ENCODE results near the gene FCHSD2. TPM values are rescaled to one million over a fixed set of nuclear protein-coding genes. Genes with fewer than 3 reads are reported as not detected.
A peak's percentile ranks its signal among the peaks of the same experiment; 100 is the strongest.
"Not testable (repeated sequence)": the region's sequence is repeated elsewhere in the genome, so short reads cannot be mapped to it uniquely, and the experiment has no call there.

Gene FCHSD2
- total and polyA plus RNA-seq, 2 donors (not counting 1 experiment from before 2014, with no cell fraction given), result 113 to 189 TPM

GRCh38 chr11:73123892-73124291 lies 18.2 kb downstream of the FCHSD2 start:
- CTCF ChIA-PET, result interaction anchor here (0.7 to 3.8 kb wide), 4 partner anchors 11 to 102 kb away, joined by 3 to 16 read pairs (median 3); no protein-coding TSS in a partner anchor
- H2AFZ ChIP-seq (ENCODE audit: insufficient read depth, low read depth, low read length, poor library complexity, severe bottlenecking); H3K9ac ChIP-seq (ENCODE audit: low read length); H3K27me3 ChIP-seq (replicated peaks in 1 of 4; ENCODE audit: control extremely low read depth in 1 of 4, control insufficient read depth in 3 of 4, insufficient read depth in 4 of 4, low read length in 3 of 4); H3K4me2 ChIP-seq (replicated peaks; ENCODE audit: low read depth, low read length, poor library complexity, severe bottlenecking); H3K9me3 Mint-ChIP-seq (ENCODE audit: insufficient read depth); DNase-seq; POLR2A ChIA-PET; H3K4me3 Mint-ChIP-seq; H3K4me3 ChIP-seq (ENCODE audit: control extremely low read depth in 1 of 5, extremely low read depth in 1 of 5, insufficient read depth in 1 of 5, low read depth in 2 of 5, low read length in 4 of 5); ATAC-seq (ENCODE audit: low read depth); H3K27ac Mint-ChIP-seq; H3K27me3 Mint-ChIP-seq: not testable (repeated sequence)
- Histone ChIP-seq H3K4me1 (ENCODE audit: control insufficient read depth in 2 of 2, insufficient read depth in 2 of 2, low read length in 2 of 2) (peaks cover 30 to 45% of the 10 kb centered on the region in 2 donors), H3K9me3 (ENCODE audit: control extremely low read depth in 1 of 3, control insufficient read depth in 2 of 3, insufficient read depth in 1 of 3, low read length in 2 of 3) (peaks cover 1 to 10% (median 10%) of the 10 kb centered on the region in 3 donors), H3K79me2 (ENCODE audit: control insufficient read depth, insufficient read depth, low read length) (peaks cover 97% of the 10 kb centered on the region), H4K20me1 (ENCODE audit: control insufficient read depth, insufficient read depth, low read length, poor library complexity, severe bottlenecking) (peaks cover 60% of the 10 kb centered on the region), H3K27ac (ENCODE audit: low read length in 2 of 2) (peak overlapping the region in 1 of 2 donors; percentile 60), H3K36me3 (replicated peaks in 1 of 2; ENCODE audit: control extremely low read depth in 1 of 2, control insufficient read depth in 1 of 2, extremely low read depth in 1 of 2, insufficient read depth in 2 of 2, low read length in 1 of 2) (peaks cover 9 to 68% of the 10 kb centered on the region in 2 experiments)
- no CpG with 5 or more reads among the region's 4 CpGs for WGBS (ENCODE audit: insufficient coverage)
- peaks cover 50% of the 10 kb centered on the region for H3K4me1 Mint-ChIP-seq
- intact Hi-C loops (cut with micrococcal nuclease), result loop anchor here (5.0 to 10.0 kb wide), 2 partner anchors 37 to 51 kb away; no protein-coding TSS in a partner anchor

GRCh38 chr11:73121692-73122091 lies 20.4 kb downstream of the FCHSD2 start:
- Histone ChIP-seq H3K27me3 (replicated peaks in 1 of 4; ENCODE audit: control extremely low read depth in 1 of 4, control insufficient read depth in 3 of 4, insufficient read depth in 4 of 4, low read length in 3 of 4) (no peaks in the 10 kb centered on the region), H3K9ac (ENCODE audit: low read length) (no peak overlapping the region), H3K4me3 (ENCODE audit: control extremely low read depth in 1 of 5, extremely low read depth in 1 of 5, insufficient read depth in 1 of 5, low read depth in 2 of 5, low read length in 4 of 5) (no peak overlapping the region), H2AFZ (ENCODE audit: insufficient read depth, low read depth, low read length, poor library complexity, severe bottlenecking) (no peak overlapping the region), H3K9me3 (ENCODE audit: control extremely low read depth in 1 of 3, control insufficient read depth in 2 of 3, insufficient read depth in 1 of 3, low read length in 2 of 3) (peaks cover 1 to 10% (median 10%) of the 10 kb centered on the region in 3 donors), H3K79me2 (ENCODE audit: control insufficient read depth, insufficient read depth, low read length) (peaks cover 97% of the 10 kb centered on the region), H3K4me2 (replicated peaks; ENCODE audit: low read depth, low read length, poor library complexity, severe bottlenecking) (peak overlapping the region; percentile 7), H3K36me3 (replicated peaks in 1 of 2; ENCODE audit: control extremely low read depth in 1 of 2, control insufficient read depth in 1 of 2, extremely low read depth in 1 of 2, insufficient read depth in 2 of 2, low read length in 1 of 2) (peaks cover 9 to 56% of the 10 kb centered on the region in 2 experiments), H4K20me1 (ENCODE audit: control insufficient read depth, insufficient read depth, low read length, poor library complexity, severe bottlenecking) (peaks cover 45% of the 10 kb centered on the region), H3K27ac (ENCODE audit: low read length in 2 of 2) (peak overlapping the region in 1 of 2 donors; percentile 60), H3K4me1 (ENCODE audit: control insufficient read depth in 2 of 2, insufficient read depth in 2 of 2, low read length in 2 of 2) (peaks cover 29 to 54% of the 10 kb centered on the region in 2 donors)
- H3K27me3 Mint-ChIP-seq, result no peaks in the 10 kb centered on the region
- ChIA-PET POLR2A (no interaction called here), CTCF (interaction anchor here (0.6 to 1.6 kb wide), 2 partner anchors 9 to 56 kb away, joined by 3 to 7 read pairs; no protein-coding TSS in a partner anchor)
- H3K4me3 Mint-ChIP-seq, result no peak overlapping the region
- DNase-seq, result no peak
- H3K27ac Mint-ChIP-seq, result no peak overlapping the region
- peaks cover 49% of the 10 kb centered on the region for H3K4me1 Mint-ChIP-seq
- intact Hi-C loops (cut with micrococcal nuclease), result loop anchor here (5.0 to 10.0 kb wide), 2 partner anchors 34 to 53 kb away; no protein-coding TSS in a partner anchor
- H3K9me3 Mint-ChIP-seq (ENCODE audit: insufficient read depth), result peaks cover 4% of the 10 kb centered on the region
- TF ChIP-seq EZH2 (IDR thresholded peaks at IDR 0.05; ENCODE audit: borderline replicate concordance, insufficient read depth, low read depth, low read length, poor library complexity, severe bottlenecking) (no peak), CTCF (IDR thresholded peaks at IDR 0.05) (no peak)
- ATAC-seq (ENCODE audit: low read depth), result no peak

All from B cell (primary cell).